GM18499 (cell line): ENCODE measurements around the gene BRD1.
"Not testable (repeated sequence)": the region's sequence is repeated elsewhere in the genome, so short reads cannot be mapped to it uniquely, and the experiment has no call there.

Source experiments
- ATAC-seq: cut with Tn5 transposase; IDR thresholded peaks from one replicate; pipeline ENCODE4 v1.9.1; 2021; ENCODE audit warnings: moderate number of reproducible peaks; ENCODE audit not compliant: insufficient read depth, unreplicated experiment

Gene BRD1

DNA sequence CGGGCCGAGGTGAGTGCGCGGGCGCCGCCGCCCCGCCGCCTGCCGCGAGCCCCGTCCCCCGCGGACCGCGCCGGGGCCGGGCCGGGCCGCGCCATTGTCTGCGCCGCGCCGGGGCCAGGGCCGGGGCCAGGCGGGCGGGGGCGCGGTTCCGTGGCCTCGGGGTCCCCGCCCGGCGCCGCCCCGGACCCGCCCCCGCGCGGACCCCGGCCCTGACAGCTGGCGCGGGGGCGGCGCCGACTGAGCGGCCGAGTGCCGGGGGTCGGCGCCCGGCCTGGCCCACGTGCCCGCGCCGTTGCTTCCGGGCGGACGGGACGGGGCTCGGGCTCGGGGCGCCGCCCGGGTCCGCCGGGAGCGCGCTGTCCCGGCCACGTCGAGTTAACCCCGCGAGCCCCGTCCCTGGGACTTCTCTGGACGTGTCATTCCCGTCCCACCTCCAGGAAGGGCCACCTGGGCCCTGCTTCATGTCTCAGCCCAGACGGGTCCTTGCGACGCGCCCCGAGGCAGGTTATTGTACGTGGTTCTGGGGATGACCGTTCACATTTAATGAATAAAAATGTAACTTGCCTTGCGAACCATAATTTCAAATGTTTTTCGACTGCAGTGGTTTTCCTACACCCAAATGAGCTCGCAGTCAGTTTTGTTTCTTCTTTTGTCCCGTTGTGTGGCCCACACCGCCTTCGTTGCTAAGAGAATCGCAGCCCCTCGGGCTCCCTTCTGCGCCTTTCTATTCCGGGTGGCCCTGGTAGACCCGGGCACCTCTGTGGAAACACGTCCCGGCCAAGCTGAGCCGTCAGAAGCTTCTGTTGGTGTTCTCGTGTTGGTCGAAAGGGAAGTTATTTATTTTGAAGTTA is 26.5 kb upstream of the BRD1 start:
- peak; percentile 10 for ATAC-seq

GRCh38 chr22:49852898-49853894 is 25.5 kb upstream of the BRD1 start, which contains the start of gene ZBED4:
ZBED4 (plus strand) TSS chr22:49853844; CDS start chr22:49883663, 29,819 bp downstream.
- ATAC-seq: peak; percentile 43

GRCh38 chr22:49852568-49852897 is 24.9 kb upstream of the BRD1 start:
- not testable (repeated sequence) for ATAC-seq

- no peak for ATAC-seq
Observed at GRCh38 chr22:49850959-49851802, 23.5 kb upstream of the BRD1 start.

DNA sequence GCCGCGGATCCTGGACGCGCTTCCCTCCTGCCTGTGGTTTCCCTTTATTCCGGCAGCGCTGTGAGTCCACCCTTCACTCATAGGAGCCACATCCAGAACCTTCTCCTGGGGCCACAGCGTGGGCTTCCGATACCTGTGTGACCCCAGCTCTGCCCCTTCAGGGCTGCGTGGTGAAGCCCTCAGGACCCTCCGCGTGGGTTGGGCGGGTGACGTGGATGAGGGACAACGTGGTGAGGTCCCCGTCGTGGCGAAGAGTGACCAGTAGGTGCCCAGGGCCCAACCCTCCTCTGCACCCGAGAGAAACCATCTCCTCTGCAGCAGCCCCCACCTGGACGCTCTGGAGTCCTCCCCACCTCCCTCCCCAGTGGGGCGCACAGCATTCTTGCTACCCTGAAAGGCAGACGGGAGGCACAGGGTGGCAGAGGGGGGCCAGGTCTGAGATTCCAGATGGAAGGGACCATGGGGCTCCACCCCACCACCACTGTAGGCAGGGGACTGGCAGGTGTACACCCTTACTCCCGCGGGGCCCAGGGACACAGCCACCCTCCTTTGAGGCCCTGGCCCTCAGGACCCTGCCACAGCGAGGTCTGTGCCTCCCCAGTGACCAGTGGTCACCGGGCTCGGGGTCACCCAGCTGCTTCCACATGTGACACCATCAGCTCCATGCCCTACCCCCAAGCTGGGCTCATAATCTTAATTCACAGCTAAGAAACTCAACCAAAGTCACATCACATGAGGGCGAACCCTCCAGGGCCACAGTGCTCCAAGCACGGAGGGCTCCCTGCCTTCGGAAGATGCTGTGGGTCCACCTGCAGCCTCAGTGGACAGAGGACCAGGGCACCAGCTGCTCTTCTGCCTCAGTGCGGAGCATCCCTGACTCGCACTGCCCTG is 22.6 kb upstream of the BRD1 start:
- no peak for ATAC-seq

DNA sequence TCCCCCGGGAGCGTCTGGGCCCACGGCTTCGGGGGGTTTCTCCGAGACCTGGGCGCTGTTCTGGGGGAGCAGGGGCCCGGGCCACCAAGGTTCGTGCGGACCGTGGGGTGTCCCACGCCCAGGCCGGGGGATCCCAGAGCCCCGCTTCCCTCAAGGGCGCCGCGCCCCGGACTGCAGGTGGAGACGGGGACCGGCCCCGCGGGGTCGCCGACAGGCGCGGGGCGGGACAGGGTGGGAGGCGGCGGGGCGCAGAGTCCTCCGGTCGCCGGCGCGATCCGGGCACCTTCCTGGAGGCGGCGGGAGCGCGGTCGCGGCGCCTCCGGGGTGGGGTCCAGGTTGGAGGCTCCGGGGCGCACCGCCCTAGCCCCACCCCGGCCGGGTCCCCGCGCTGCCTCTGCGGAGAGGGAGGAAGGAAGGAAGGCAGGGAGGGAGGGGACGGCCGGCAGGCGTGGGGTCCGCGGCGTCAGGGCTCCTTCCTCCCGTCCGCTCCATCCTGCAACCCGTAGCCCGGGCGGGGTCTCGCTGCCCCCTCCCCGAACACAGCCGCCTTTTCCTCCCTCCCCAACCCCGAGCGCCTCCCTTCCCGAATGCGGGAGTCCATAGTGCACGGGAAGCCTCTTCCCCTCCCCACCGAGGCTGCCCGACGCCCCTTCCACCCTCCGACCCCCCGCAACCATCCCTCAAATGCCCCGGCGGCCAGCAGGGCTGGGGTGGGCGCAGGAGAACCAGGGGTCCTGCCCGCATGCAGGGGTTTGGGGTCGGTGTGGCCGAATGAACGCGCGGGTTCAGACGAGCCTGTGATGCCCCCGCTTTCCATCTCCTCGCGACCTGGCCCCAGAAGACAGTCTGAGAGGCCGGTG is 21.7 kb upstream of the BRD1 start:
- ATAC-seq: no peak

DNA sequence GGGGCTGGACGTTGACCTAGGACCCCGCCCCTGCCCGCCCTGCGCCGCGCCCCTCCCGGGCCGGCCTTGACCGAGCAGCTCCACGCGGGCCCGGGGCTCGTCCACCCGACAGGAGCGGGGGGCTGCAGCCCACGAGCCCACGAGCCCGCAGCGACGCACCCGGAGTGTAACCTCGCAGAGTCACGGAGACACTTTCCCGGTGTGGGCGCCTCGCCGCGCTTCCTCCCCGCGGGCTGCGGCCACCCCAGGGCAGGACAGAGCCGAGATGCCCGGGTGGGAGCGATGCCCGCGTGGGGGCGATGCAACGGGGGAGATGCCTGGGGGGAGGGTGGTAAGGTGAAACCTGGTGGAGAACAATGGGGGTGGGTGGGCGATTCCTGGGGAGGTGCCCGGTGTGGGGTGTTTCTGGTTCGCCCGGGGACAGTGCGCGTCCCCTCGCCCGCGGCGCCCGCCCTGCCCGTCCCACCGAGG is 21.1 kb upstream of the BRD1 start:
- no peak for ATAC-seq

DNA sequence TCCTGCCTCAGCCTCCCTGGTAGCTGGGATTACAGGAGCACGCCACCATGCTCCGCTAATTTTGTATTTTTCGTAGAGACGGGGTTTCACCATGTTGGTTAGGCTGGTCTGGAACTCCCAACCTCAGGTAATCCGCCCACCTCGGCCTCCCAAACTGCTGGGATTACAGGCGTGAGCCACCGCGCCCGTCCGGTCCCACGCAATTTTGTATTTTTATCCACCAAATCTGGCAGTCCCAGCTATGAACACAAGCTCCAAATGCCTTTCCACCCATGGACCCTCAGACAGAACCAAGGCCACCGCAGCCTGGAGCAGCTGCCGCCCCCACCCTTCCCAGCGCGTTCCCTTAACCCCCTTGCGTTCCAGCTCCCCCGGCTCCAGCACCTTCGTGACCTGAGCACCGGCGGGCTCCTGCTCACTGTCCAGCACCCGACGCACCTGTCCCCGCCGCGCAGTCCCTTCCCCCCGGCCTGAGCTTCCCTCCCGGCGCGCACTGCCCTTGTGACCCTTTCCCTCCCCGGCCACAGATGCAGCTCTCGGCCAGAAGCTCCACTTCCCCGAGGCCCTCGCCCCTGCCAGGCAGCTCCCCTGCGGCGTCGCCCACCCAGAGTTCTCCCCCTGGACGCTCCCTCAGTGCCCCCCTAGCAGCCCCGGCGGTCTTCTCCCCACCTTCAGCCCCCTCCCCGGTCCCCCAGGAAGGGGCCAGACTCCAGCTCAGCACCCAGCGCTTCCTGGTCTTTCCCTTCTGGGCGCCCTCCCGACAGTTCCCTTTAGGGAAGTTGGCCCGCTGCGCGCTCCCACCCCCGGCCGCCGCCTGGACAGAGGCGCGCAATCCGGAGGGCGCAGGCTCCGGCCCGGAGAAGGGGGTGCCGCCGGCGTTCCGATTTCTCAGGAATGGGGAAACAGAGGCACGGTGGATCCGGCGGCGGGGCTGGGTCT is 20.3 kb upstream of the BRD1 start:
- ATAC-seq: no peak

- ATAC-seq: no peak
Observed at GRCh38 chr22:49845666-49846459, 18.2 kb upstream of the BRD1 start.

GRCh38 chr22:49845241-49845640 is 17.6 kb upstream of the BRD1 start:
- ATAC-seq: no peak

GRCh38 chr22:49838771-49839717 is 11.4 kb upstream of the BRD1 start:
- no peak for ATAC-seq

GRCh38 chr22:49833340-49834007 is 5.8 kb upstream of the BRD1 start:
- ATAC-seq: no peak

DNA sequence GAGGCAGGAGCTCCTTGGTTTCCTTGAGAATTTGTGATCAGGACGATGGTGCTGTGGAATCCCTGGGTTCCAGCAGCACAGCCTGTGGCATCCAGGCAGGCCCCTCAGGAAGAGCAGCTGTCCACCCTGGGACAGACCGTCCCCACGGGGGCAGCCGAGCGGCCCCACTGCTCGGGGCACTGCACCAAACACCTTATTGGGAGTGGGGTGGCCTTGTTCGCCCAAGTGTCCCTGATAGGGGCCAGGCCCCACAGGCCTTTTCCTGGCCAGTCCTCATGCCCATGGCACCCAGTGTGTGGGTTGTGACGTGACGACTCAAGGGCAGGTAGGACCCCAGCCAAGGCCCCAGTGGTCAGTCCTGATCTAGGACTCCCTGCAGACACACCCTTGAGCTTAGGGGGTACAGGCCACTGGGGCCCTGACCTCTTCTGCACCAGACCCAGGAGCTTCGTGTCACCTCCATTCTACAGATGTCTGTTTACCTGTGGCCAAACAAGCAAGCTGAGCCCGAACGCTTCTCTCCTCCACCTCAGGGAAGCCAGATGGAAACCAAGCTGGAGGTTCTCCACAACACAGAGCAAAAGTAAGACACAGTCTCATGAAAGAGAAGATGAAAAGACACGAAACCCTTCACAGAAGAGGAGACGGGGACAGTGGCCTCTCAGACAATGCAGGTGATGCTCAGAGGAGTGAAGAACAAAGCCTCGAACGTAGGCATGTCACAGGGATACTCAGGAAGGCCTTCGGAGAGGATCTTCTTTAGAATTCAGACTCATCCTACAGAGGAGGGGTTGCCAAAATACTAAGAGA is 1.6 kb upstream of the BRD1 start:
- no peak for ATAC-seq

- ATAC-seq: no peak
Observed at GRCh38 chr22:49828599-49828965, 909 bp upstream of the BRD1 start.
